GM21423 (cell line): ENCODE data around the gene ATXN2.
"Not testable (repeated sequence)": the region's sequence is repeated elsewhere in the genome, so short reads cannot be mapped to it uniquely, and the experiment has no call there.

Experiments used
- ATAC-seq: cut with Tn5 transposase; IDR thresholded peaks from one replicate; pipeline ENCODE4 v1.9.1; 2021; ENCODE audit warnings: mild to moderate bottlenecking, moderate library complexity; ENCODE audit not compliant: unreplicated experiment

Gene ATXN2

GRCh38 chr12:111505601-111506036 lies 93.5 kb downstream of the ATXN2 start:
- no peak for ATAC-seq

- ATAC-seq, result no peak
These were observed 96.0 kb downstream of the ATXN2 start for GRCh38 chr12:111503116-111503515.

DNA sequence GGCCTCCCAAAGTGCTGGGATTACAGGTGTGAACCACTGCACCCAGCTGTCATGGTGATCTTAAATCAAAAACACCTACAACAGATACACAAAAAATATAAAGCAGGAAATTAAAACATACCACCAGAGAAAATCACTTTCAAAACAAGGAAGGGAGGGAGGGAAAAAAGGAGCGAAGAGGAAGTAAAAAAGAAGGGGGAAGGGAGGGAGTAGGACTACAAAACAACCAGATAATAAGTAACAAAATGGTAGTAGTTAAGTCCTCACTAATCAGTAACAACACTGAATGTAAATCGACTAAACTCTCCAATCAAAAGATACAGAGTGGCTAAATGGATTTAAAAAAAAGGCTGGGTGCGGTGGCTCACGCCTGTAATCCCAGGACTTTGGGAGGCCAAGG lies 104.4 kb downstream of the ATXN2 start:
- no peak for ATAC-seq

DNA sequence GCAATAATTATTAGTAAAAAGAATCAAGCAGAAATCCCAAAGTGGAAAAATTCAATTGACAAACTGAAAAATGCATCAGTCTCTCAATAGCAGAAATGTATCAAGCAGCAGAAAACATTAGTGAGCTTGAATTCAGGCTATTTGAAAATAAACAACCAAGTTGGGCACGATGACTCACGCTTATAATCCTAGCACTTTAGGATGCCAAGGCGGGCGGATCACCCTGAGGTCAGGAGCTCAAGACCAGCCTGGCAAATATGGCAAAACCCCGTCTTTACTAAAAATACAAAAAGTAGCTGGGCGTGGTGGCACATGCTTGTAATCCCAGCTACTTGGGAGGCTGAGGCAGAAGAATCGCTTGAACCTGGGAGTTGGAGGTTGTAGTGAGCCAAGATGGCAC lies 106.1 kb downstream of the ATXN2 start:
- ATAC-seq, result not testable (repeated sequence)

GRCh38 chr12:111488798-111489197 lies 110.3 kb downstream of the ATXN2 start:
- ATAC-seq, result no peak

DNA sequence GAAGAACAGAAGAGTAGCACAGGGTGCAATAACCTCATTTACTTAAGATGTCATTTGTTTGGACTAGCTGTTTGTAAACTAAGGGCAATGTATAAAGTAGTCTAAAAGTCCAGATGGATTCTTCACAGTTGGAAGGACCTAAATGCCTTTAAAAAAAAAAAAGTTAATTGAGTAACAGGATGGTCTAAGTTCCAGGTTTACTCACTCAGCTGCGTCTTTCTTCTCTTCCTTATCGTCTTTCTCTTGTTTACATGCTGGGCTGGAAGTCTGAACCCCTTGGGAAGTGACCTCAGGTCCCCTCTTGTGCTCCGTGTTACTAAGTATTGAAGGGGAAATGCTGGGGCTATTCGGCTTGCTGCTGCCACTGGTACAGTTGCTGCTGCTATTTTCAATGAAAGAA lies 110.8 kb downstream of the ATXN2 start:
- no peak for ATAC-seq

GRCh38 chr12:111482462-111482861 lies 116.7 kb downstream of the ATXN2 start:
- no peak for ATAC-seq

DNA sequence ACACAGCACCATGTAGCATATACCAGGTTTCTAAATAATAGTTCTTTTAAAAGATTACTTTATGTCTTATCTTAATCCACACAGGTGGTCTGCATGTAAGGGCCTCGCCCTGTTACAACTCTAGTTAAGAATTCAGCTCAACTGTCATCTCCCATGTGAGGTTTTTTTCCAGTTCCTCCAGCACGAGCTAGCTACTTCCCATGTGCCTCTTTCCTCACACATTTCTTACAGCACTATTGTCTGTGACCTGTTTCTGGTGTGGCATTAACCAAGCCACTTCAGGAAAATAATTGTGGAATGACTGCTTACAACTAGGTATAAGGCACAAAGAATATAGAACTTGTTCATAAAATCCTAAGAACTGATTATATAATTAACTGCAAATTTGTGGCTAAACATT lies 127.9 kb downstream of the ATXN2 start:
- ATAC-seq, result no peak

DNA sequence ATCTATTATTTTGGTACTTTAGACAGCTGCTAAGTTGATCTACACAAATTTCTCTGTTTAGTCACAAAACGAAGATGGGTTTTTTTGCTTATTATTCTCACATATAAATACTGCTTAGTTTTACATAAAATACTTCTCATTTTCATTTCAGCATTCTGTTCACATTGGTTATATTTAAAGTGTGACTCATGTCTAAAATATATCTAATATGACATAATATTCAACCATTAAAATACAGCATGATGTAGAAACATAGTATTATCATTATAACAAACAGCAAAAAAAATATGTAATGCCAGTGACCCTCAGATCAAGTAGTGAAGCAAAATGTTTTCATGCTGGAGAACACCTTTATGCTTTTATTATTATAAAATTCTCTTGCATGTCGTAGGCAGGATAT lies 129.7 kb downstream of the ATXN2 start:
- no peak for ATAC-seq

- ATAC-seq, result no peak
These were observed 131.3 kb downstream of the ATXN2 start for GRCh38 chr12:111467857-111468241.

- no peak for ATAC-seq
These were observed 131.8 kb downstream of the ATXN2 start for GRCh38 chr12:111467092-111467856.

DNA sequence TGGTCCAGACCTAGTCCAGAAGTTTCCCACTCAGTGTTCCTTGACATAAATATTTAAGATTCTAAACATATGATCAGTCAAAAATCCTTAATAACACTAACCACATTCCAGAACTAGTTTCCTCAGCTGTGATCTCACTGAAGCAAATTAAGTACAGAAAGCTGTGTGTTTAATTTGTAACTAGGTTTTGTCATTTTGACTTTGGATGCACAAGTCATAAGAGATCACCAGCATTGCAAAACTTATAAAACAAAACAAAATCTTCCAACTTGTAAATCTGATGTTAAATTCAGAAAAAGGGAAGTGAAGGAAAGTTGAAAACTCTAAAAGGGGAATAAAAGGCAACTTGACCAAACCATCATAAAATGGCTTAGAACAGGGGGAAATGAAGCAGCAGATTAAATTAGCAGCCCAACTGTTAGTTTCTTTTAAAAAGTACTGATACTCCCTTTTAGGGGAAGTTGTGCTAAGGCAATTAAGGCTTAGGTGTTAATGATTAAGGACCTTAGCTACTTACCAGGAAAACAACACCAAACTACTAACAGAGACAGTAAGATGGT lies 136.8 kb downstream of the ATXN2 start:
- ATAC-seq, result peak; percentile 53

DNA sequence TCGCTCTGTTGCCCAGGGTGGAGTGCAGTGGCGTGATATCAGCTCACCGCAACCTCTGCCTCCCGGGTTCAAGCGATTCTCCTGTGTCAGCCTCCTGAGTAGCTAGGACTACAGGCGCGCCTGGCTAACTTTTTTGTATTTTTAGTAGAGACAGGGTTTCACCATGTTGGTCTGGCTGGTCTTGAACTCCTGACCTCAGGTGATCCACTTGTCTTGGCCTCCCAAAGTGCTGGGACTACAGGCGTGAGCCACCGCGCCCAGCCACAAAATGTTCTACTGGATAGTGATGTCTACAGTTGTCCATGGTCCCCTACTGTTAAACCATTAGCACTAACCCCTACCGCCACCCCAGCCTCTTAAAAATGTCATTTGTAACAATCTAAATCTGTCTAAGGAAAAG lies 139.0 kb downstream of the ATXN2 start:
- ATAC-seq, result not testable (repeated sequence)

DNA sequence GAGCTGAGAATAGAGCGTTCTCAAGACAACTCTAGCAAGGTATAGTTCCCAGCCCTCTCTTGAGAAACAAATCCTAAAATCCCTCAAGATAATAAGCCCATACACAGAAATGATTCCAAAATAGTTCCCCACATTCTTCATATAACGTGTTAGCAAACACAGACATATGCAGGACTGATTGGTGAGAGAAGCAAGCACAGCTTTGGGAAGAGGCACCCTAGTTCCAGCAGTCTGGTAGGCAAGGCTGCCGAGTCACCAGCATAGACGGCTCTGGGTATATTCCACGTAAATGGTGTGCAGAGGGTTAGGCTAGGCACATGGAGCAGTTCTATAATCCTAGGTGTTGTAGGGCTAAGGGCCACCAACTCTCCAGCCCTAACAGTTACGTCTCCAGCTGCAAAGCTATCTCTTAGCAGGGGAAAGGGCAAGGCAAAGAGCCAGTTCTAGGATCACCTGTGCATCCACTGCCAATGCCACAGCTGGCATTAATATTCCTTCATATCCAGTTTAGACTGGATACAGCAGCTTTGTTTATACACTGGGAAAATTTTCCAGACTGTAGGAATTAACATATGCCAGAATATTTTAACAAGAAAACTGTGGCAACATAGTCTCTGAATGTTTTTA lies 140.5 kb downstream of the ATXN2 start:
- ATAC-seq, result no peak

- no peak for ATAC-seq
These were observed 141.5 kb downstream of the ATXN2 start for GRCh38 chr12:111457577-111457976.

- no peak for ATAC-seq
These were observed 142.0 kb downstream of the ATXN2 start for GRCh38 chr12:111457071-111457470.

DNA sequence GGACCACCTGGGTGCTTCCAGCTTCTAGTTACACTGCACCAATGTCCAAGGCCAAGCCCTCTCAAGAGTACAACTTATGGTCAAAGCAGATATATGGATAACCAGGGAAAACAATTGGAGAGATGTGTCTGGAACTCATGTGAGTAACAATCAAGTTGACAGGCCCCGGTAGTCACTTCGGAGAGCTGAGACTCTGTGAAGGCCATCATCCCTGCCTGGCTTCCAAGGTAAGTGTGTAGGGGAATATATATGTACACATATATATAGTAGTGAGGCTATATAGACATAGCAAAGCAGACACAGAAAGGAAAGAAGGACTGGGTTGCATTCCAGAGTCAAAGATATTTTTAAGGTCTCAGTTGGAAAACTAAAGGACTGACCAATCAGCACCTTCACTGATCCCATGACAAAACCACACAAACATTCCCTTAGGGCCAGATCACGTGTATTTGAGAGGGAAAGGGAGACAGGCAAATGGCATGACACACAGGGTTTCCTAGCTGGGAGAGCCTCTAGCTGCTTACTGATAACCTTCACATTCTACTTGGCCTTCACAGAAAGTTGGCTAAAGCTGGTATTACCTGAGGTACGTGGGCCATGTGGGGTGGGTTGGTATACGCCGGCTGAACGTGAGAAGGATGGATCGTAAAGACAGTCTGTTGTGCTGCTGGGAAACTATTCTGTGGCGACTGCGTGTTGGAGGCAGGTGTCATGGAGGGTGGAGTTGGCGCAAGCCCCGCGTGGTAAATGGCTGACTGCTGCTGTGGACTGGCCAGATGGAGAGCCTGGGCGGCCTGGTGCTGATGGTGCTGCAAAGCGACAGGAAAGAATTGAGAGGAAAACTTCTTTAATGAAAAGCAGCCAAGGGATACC lies 143.4 kb downstream of the ATXN2 start:
- ATAC-seq, result no peak

GRCh38 chr12:111454716-111455447 lies 144.2 kb downstream of the ATXN2 start:
- no peak for ATAC-seq

DNA sequence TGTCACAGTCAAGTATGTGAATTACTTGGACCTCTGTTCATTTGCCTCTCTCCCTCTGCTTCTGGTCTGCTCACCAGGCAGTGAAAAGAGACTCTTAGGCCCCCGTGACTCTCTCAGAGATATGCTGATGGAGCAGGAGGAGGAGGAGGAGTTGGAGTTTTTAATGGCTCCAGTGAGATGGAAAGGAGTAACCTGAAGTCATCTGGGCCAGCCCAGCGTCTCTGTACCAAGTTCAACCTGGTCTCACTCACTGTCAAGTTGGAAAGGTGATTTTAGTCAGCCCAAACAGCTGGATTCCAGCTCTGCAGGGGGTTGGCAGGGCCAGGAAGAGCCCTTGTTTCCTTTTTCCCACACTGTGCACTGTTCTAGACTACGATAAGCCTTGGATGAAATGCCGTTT lies 144.8 kb downstream of the ATXN2 start:
- no peak for ATAC-seq

GRCh38 chr12:111453071-111453989 lies 145.8 kb downstream of the ATXN2 start:
- no peak for ATAC-seq
